ENCODE measurements around the gene TRIM71. TPM values are rescaled to one million over a fixed set of nuclear protein-coding genes. Genes with fewer than 3 reads are reported as not detected.

The TRIM71 gene
- total and polyA plus RNA-seq, 2 of the 13 experiments (the other 11 are each of a cell fraction or from before 2014, with no cell fraction given): 21.7 to 76.9 TPM

GRCh38 chr3:32913790-32914446 is 96.1 kb downstream of the TRIM71 start:
- H3K36me3 ChIP-seq (replicated peaks in 1 of 2; ENCODE audit: control insufficient read depth in 1 of 2, insufficient read depth in 2 of 2, low read length in 2 of 2): no peaks in the 10 kb centered on the region
- BruUV-seq (replicated peaks): no TSS peak
- CTCF ChIA-PET (ENCODE audit: low intra/inter-chr PET ratio, low total read pairs): no interaction called here
- FAIRE-seq (no peak), ATAC-seq (peak; percentile 25), DNase-seq (ENCODE audit: low spot score) (no peak)
- intact Hi-C loops (cut with micrococcal nuclease; ENCODE audit: unreplicated experiment) (no loop called here), in situ Hi-C loops (cut with HindIII; ENCODE audit: extremely low pct_ligation_motif_present, low pct_unique_long_range_greater_than_20kb) (no loop called here)
- H3K9me3 ChIP-seq (ENCODE audit: low read length): no peaks in the 10 kb centered on the region
- POLR2A ChIA-PET: no interaction called here
- no peak overlapping the region for H2AFZ ChIP-seq (ENCODE audit: low read length)
- no peaks in the 10 kb centered on the region for H3K79me2 ChIP-seq (ENCODE audit: insufficient read depth, low read length)
- TF ChIP-seq NFAT5 (CRISPR knock-in tag; IDR thresholded peaks at IDR 0.05): no peak
- no peak for TF ChIP-seq FUBP1 (CRISPR knock-in tag; IDR thresholded peaks at IDR 0.05; ENCODE audit: borderline replicate concordance)
- TF ChIP-seq ZNF362 (CRISPR knock-in tag; IDR thresholded peaks at IDR 0.05; ENCODE audit: borderline replicate concordance): peak; percentile 47; the same call in 1 of the 2 replicates
- no peak for TF ChIP-seq PLRG1 (conservative IDR thresholded peaks at IDR 0.05)
- no peak for TF ChIP-seq ZNF768 (CRISPR knock-in tag; IDR thresholded peaks at IDR 0.05)
- peaks cover 15% of the 10 kb centered on the region for H3K4me1 ChIP-seq (ENCODE audit: insufficient read depth, low read length)
- H3K4me2 ChIP-seq (ENCODE audit: low read depth, low read length): no peak overlapping the region; the same call in 1 of the 2 replicates
- H4K20me1 ChIP-seq (ENCODE audit: insufficient read depth, low read length): no peaks in the 10 kb centered on the region
- no peak overlapping the region for H3K4me3 ChIP-seq (replicated peaks in 1 of 3; ENCODE audit: insufficient read depth in 1 of 3, low read depth in 2 of 3, low read length in 3 of 3)
- H3K9ac ChIP-seq (ENCODE audit: insufficient read depth, low read depth, low read length): no peak overlapping the region
- no peaks in the 10 kb centered on the region for H3K27me3 ChIP-seq (ENCODE audit: control insufficient read depth in 1 of 2, insufficient read depth in 2 of 2, low read length in 2 of 2)
- H3K27ac ChIP-seq (ENCODE audit: extremely low read length, insufficient read depth, low read length): no peak overlapping the region
- WGBS (ENCODE audit: low lambda C conversion rate): 28% methylated on average over 7 of the region's 7 CpGs

Measured in HepG2 (cell line).